GM21367 (cell line): ENCODE measurements around the gene GPR4.

Source experiments
- ATAC-seq: cut with Tn5 transposase; IDR thresholded peaks from one replicate; pipeline ENCODE4 v1.9.1; 2021; ENCODE audit not compliant: unreplicated experiment

GPR4 gene

GRCh38 chr19:45590300-45591003, 11.6 kb downstream of the GPR4 start:
- no peak for ATAC-seq

- no peak for ATAC-seq
These were observed 12.2 kb downstream of the GPR4 start for GRCh38 chr19:45589768-45590167.

- no peak for ATAC-seq
These were observed 14.1 kb downstream of the GPR4 start for GRCh38 chr19:45587873-45588272.

- no peak for ATAC-seq
These were observed 16.8 kb downstream of the GPR4 start for GRCh38 chr19:45585158-45585577.

GRCh38 chr19:45584332-45585157, 17.5 kb downstream of the GPR4 start, which contains the start of gene OPA3:
TSS of gene OPA3 (minus strand) at chr19:45584802. CDS start at chr19:45584764, 38 bp downstream.
- ATAC-seq, result peak; percentile 75

- ATAC-seq, result no peak
These were observed 20.4 kb downstream of the GPR4 start for GRCh38 chr19:45581576-45581975.

- ATAC-seq, result no peak
These were observed 23.2 kb downstream of the GPR4 start for GRCh38 chr19:45578861-45579260.

- ATAC-seq, result no peak
These were observed 24.7 kb downstream of the GPR4 start for GRCh38 chr19:45577111-45577905.

GRCh38 chr19:45576682-45577081, 25.3 kb downstream of the GPR4 start:
- ATAC-seq, result no peak

GRCh38 chr19:45575216-45575615, 26.8 kb downstream of the GPR4 start:
- ATAC-seq, result no peak

GRCh38 chr19:45574526-45574925, 27.5 kb downstream of the GPR4 start:
- ATAC-seq, result no peak

- ATAC-seq, result no peak
These were observed 30.4 kb downstream of the GPR4 start for GRCh38 chr19:45571457-45572220.

- ATAC-seq, result no peak
These were observed 32.2 kb downstream of the GPR4 start for GRCh38 chr19:45569619-45570421.

GRCh38 chr19:45568732-45569131, 33.3 kb downstream of the GPR4 start:
- ATAC-seq, result no peak

GRCh38 chr19:45567609-45568008, 34.4 kb downstream of the GPR4 start:
- ATAC-seq, result no peak

GRCh38 chr19:45564131-45564780, 37.8 kb downstream of the GPR4 start:
- no peak for ATAC-seq

GRCh38 chr19:45560686-45561085, 41.3 kb downstream of the GPR4 start:
- no peak for ATAC-seq

- no peak for ATAC-seq
These were observed 42.0 kb downstream of the GPR4 start for GRCh38 chr19:45560038-45560437.

- peak; percentile 63 for ATAC-seq
These were observed 43.6 kb downstream of the GPR4 start for GRCh38 chr19:45558399-45558878.
